GM21786 (cell line): ENCODE results near the gene LRP11.
"Not testable (repeated sequence)": the region's sequence is repeated elsewhere in the genome, so short reads cannot be mapped to it uniquely, and the experiment has no call there.

Source experiments
- ATAC-seq: cut with Tn5 transposase; IDR thresholded peaks from one replicate; pipeline ENCODE4 v1.9.1; 2021; ENCODE audit not compliant: unreplicated experiment

LRP11 gene

DNA sequence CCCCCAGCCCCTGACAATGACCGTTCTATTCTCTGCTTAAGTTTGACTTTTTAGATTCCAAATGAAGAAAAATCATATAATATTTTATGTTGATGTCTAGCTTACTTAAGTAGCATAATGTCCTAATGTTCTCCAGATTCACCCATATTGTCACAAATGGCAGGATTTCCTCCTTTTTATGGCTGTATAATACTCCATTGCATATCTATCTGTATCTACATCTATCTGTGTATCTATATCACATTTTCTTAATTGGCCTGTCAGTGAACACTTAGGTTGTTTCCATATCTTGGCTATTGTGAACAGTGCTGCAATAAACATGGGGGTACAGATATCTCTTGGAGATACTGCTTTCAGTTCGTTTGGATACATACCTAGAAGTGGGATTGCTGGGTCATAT is 7.0 kb upstream of the LRP11 start:
- ATAC-seq: no peak

GRCh38 chr6:149869275-149869892 is 5.2 kb upstream of the LRP11 start:
- ATAC-seq: no peak

GRCh38 chr6:149867876-149868640 is 3.9 kb upstream of the LRP11 start:
- ATAC-seq: no peak

GRCh38 chr6:149864578-149865535 is 698 bp upstream of the LRP11 start:
- ATAC-seq: no peak

GRCh38 chr6:149862922-149863697 is 1.0 kb downstream of the LRP11 start:
- ATAC-seq: peak; percentile 22

DNA sequence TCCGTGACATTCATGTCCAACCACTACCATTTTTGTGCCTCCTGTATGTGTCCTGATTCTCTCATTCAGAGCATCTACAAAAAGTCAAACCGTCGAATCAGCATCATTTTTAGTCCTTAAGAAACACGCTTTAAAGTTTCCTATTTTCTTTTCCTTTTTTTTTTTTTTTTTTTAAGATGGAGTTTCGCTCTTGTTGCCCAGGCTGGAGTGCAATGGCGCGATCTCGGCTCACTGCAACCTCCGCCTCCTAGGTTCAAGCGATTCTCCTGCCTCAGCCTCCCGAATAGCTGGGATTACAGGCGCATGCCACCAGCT is 1.8 kb downstream of the LRP11 start:
- not testable (repeated sequence) for ATAC-seq

DNA sequence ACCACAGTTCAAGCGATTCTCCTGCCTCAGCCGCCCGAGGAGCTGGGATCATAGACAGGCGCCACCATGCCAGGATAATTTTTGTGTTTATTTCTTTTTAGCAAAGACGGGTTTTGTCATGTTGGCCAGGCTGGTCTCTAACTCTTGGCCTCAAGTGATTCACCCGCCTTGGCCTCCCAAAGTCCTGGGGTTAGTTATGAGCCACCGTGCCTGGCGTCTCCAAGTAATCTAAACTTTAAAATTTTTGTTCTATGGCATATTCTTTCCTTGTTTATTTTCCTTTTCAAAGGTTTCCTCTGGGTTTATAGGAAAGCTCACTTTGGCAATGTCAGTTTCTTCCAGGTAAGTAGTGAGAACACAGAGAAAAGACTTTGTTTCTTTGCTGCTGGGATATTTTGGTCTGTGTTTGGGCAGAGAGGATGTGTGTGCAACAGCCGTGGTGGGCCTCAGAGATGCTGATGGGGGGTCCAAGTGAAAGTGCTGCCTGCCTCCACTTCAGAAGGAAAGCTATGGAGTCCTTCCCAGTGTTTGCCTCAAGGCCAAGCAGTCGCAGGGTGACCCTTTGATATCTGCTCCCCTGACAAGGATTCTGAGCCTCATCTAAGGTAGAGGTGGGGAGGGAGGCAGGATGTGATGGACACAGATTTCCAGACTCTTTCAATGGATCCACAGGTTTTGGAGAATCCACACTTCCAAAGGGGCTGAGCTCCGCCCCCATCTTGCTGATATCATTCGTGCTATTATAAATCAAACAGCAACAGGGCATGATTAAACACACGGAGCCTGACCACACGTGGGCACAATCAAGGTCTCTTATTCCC is 2.3 kb downstream of the LRP11 start:
- ATAC-seq: no peak

- ATAC-seq: no peak
Measured at GRCh38 chr6:149860834-149861602, 3.1 kb downstream of the LRP11 start.

DNA sequence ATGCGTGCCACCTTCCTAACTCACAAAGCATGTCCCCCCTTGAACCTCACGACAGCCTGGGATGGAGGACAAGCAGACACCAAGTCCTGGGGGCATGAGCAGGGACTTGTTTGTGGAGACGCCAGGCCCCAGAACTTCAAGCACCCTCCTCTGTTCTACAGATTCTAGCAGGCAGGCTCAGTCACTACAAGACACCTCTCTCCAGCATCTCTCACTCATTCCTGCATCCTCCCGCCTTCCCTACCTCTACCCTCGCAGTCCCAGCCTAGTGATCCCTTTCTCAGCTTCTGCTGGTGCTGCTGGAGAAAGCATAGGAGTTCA is 3.7 kb downstream of the LRP11 start:
- no peak for ATAC-seq

DNA sequence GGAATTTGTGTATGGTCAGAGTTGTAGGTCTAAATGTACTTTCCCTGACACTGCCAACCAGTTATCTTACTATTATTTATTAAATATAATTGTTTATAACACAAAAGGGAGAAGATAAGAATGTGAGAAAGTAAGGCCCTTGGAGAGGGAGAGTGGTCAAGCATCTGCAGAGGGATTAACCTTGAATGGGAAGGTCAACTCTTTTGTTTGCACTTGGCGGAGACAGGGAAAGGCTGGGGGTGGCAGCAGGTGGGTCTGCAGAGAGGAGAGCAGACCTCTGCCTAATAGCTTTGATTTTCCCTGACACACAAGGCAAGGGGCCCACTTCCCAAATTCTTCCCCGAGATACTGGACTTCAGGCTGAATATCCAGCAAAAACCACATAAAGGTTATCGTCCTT is 4.2 kb downstream of the LRP11 start:
- ATAC-seq: no peak

DNA sequence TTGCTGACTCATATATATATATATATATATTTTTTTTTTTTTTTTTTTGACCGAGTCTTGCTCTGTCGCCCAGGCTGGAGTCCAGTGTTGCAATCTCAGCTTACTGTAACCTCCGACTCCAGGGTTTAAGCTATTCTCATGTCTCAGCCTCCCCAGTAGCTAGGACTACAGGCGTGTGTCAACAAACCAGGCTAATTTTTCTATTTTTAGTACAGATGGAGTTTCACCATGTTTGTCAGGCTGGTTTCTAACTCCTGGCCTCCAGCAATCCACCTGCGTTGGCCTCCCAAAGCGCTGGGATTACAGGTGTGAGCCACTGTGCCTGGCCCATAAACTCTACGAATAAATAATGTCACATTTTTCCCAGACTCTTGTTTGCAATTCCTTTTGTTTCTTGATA is 4.8 kb downstream of the LRP11 start:
- ATAC-seq: no peak

GRCh38 chr6:149857541-149857940 is 6.6 kb downstream of the LRP11 start:
- no peak for ATAC-seq

DNA sequence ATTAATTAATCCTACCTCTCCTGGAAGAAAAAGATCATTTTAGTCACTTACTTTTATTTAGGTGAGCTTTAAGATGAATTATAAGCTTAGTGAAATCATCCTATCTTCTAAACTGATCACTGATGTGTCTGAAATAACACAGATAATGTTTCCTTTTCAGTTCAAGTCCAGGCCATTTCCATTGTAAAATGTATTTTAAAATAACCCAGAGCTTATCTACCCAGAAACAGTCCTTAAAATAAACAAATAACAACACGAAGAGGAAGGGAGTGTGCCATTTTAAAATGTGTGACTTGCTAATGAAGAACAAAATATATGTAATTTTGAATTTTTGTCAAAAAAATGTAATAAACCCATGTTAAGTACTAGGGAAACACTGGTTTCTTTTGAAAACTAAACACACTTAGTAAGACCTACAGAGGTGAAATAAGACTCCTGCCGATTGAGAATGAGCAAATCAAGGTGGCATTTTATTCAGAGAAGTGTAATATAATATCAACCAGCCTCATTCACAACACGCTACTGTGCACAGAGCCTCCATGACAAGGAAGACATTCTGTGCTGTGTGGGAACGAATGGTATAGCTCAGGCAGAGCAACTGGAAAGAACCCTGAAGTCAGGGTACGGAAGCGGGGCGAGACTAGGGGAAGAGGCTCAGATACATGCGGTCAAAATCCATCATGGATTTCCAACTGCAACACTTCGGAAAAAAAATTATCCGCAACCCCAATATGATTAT is 7.7 kb downstream of the LRP11 start:
- ATAC-seq: no peak

- no peak for ATAC-seq
Measured at GRCh38 chr6:149855741-149856140, 8.4 kb downstream of the LRP11 start.

GRCh38 chr6:149855040-149855654 is 9.0 kb downstream of the LRP11 start:
- no peak for ATAC-seq

DNA sequence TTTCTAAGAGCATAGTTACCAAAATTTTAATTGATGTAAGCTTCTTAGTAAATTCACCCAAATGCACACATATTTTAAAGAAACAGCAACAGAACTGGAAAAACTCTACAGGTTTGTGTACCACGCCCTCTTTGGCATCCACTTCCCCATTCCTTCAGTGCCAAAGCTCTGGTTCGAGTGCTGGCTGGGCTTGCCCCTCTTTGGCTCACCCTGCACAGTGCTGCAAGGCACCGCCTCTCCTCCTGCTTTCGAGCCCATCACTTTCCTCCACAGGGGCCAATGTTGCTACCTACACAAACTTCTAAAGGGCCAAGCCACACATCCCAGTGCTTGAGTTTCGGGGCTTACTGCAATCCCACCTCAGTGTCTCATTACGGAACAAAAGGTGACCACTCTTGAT is 9.6 kb downstream of the LRP11 start:
- ATAC-seq: no peak

- ATAC-seq: not testable (repeated sequence)
Measured at GRCh38 chr6:149854017-149854416, 10.1 kb downstream of the LRP11 start.

- ATAC-seq: no peak
Measured at GRCh38 chr6:149852881-149853280, 11.3 kb downstream of the LRP11 start.
